ENCODE measurements around the gene IL6.

DNA sequence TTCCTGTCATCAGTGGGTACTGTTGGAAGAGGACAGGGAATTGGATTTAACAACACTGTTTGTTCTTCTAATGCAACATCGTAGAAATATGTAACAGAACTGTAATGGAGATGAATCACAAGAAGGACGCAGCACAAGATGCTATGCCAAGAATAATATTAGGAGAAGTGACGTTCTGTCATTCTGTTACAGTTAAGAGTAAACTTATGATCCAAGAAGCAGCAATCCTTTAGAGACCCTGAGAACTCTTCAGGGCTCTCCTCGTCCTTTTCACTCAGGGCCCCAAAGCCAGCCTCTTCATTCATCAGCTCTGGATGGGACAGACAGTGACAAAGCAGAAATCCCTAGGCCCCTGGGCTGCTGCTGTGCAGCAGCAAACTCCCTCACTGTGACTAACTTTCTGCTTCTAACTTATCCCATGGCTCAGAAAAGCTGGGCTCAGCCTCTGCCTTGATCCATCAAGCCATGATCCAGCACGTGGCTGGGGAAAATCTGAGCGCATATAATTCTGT is 8.7 kb upstream of the IL6 start:
- TF ChIP-seq POLR2A (IDR thresholded peaks at IDR 0.05) (no peak), CTCF (IDR thresholded peaks at IDR 0.05 in 8 of 11, conservative IDR thresholded peaks at IDR 0.05 in 3 of 11) (no peak)

Data from spleen (tissue), 7 donors.